ENCODE results near the gene PTPN7. TPM values are rescaled to one million over a fixed set of nuclear protein-coding genes. Genes with fewer than 3 reads are reported as not detected.

PTPN7 gene
- polyA plus RNA-seq, 1 of the 3 experiments (the other 2 are of a cell fraction), result not detected

- ChIA-PET CTCF (interaction anchor here (0.5 to 11.2 kb wide), 39 partner anchors 8 to 472 kb away, joined by 3 to 161 read pairs (median 4); partner anchors contain the start of genes ARL8A, ELF3, GPR37L1 and PTPN7), POLR2A (interaction anchor here (1.1 kb wide), 1 partner anchor 9 kb away, joined by 4 read pairs; no protein-coding TSS in a partner anchor)
- Histone ChIP-seq H2AFZ (ENCODE audit: low read depth) (no peak overlapping the region), H3K36me3 (replicated peaks in 1 of 2; ENCODE audit: control insufficient read depth in 1 of 2, insufficient read depth in 2 of 2, low read length in 1 of 2) (peaks cover 10 to 36% of the 10 kb centered on the region in 2 experiments), H3K9me3 (no peaks in the 10 kb centered on the region), H3K9me2 (no peaks in the 10 kb centered on the region), H3K4me1 (ENCODE audit: control insufficient read depth in 1 of 2, insufficient read depth in 2 of 2, low read depth in 1 of 2, low read length in 1 of 2) (peaks cover 0 to 4% of the 10 kb centered on the region in 2 experiments; a peak in 1 of 4 replicates), H3F3A (replicated peaks; ENCODE audit: insufficient read depth) (peaks cover 7% of the 10 kb centered on the region), H4K20me1 (ENCODE audit: insufficient read depth) (peaks cover 45% of the 10 kb centered on the region), H3K4me3 (ENCODE audit: low read depth in 2 of 2, low read length in 1 of 2) (no peak overlapping the region; a peak in 1 of 4 replicates), H3K27ac (ENCODE audit: low read depth in 2 of 2, low read length in 1 of 2) (no peak overlapping the region), H3K9ac (no peak overlapping the region), H3K27me3 (ENCODE audit: insufficient read depth) (no peaks in the 10 kb centered on the region), H3K79me2 (ENCODE audit: insufficient read depth) (peaks cover 21% of the 10 kb centered on the region), H3K4me2 (no peak overlapping the region)
- DNase-seq, result peak; percentile 93
- WGBS (ENCODE audit: low lambda C conversion rate), result 37% methylated on average over 14 of the region's 15 CpGs
- no peak for TF ChIP-seq NFIC (IDR thresholded peaks at IDR 0.05; ENCODE audit: borderline replicate concordance)
- peak; percentile 59 for TF ChIP-seq SMC3 (IDR thresholded peaks at IDR 0.05; ENCODE audit: low read depth, low read length)
- TF ChIP-seq RAD21 (IDR thresholded peaks at IDR 0.05; ENCODE audit: low read length), result peak; percentile 76
- no peak for TF ChIP-seq CHD2 (IDR thresholded peaks at IDR 0.05; ENCODE audit: low read length, partially characterized antibody)
- peak; percentile 81 for TF ChIP-seq CTCF (IDR thresholded peaks at IDR 0.05)
Observed at GRCh38 chr1:202135221-202135721, 25.1 kb downstream of the PTPN7 start.

- no peak for TF ChIP-seq CTCF (IDR thresholded peaks at IDR 0.05)
- Histone ChIP-seq H3K79me2 (ENCODE audit: insufficient read depth) (peaks cover 15% of the 10 kb centered on the region; the same call in 1 of the 2 replicates), H3K4me1 (ENCODE audit: control insufficient read depth in 1 of 2, insufficient read depth in 2 of 2, low read depth in 1 of 2, low read length in 1 of 2) (peaks cover 0 to 8% of the 10 kb centered on the region in 2 experiments; a peak in 1 of 4 replicates), H3K36me3 (replicated peaks in 1 of 2; ENCODE audit: control insufficient read depth in 1 of 2, insufficient read depth in 2 of 2, low read length in 1 of 2) (peaks cover 10 to 36% of the 10 kb centered on the region in 2 experiments), H3K4me3 (ENCODE audit: low read depth in 2 of 2, low read length in 1 of 2) (no peak overlapping the region), H3F3A (replicated peaks; ENCODE audit: insufficient read depth) (peaks cover 7% of the 10 kb centered on the region), H3K4me2 (no peak overlapping the region), H3K9me2 (no peaks in the 10 kb centered on the region), H4K20me1 (ENCODE audit: insufficient read depth) (peaks cover 40% of the 10 kb centered on the region), H3K9me3 (no peaks in the 10 kb centered on the region), H2AFZ (ENCODE audit: low read depth) (no peak overlapping the region), H3K27ac (ENCODE audit: low read depth in 2 of 2, low read length in 1 of 2) (no peak overlapping the region), H3K27me3 (ENCODE audit: insufficient read depth) (no peaks in the 10 kb centered on the region), H3K9ac (no peak overlapping the region)
- ChIA-PET POLR2A (interaction anchor here (1.1 kb wide), 1 partner anchor 9 kb away, joined by 4 read pairs; no protein-coding TSS in a partner anchor), CTCF (interaction anchor here (0.7 to 11.2 kb wide), 27 partner anchors 9 to 437 kb away, joined by 3 to 161 read pairs (median 4); partner anchors contain the start of genes ARL8A, ELF3 and GPR37L1)
- 94% methylated on average over 13 of the region's 13 CpGs for whole genome bisulfite sequencing (ENCODE audit: low lambda C conversion rate)
- no peak for DNase-seq
Observed at GRCh38 chr1:202134645-202135172, 25.7 kb downstream of the PTPN7 start.
